GM18867 (cell line): Measurements from ENCODE around the gene FOXL1.

Experiments
- ATAC-seq: cut with Tn5 transposase; IDR thresholded peaks from one replicate; pipeline ENCODE4 v1.9.1; 2021; ENCODE audit warnings: mild to moderate bottlenecking, moderate library complexity; ENCODE audit not compliant: unreplicated experiment

FOXL1 gene

GRCh38 chr16:86578061-86578599 is at the start of gene FOXL1:
Gene FOXL1 (plus strand): TSS chr16:86578549. CDS start chr16:86578724, 175 bp downstream.
- no peak for ATAC-seq

GRCh38 chr16:86529160-86529559 is 49.2 kb upstream of the FOXL1 start:
- no peak for ATAC-seq

GRCh38 chr16:86530251-86531190 is 47.8 kb upstream of the FOXL1 start:
- ATAC-seq = no peak

GRCh38 chr16:86531191-86531545 is 47.2 kb upstream of the FOXL1 start:
- ATAC-seq = no peak

GRCh38 chr16:86531641-86532525 is 46.5 kb upstream of the FOXL1 start:
- no peak for ATAC-seq

GRCh38 chr16:86532526-86532815 is 45.9 kb upstream of the FOXL1 start:
- ATAC-seq = no peak

- ATAC-seq = no peak
These were observed 45.3 kb upstream of the FOXL1 start for GRCh38 chr16:86533076-86533475.

- ATAC-seq = no peak
These were observed 44.5 kb upstream of the FOXL1 start for GRCh38 chr16:86533767-86534351.

- no peak for ATAC-seq
These were observed 43.4 kb upstream of the FOXL1 start for GRCh38 chr16:86534779-86535615.

GRCh38 chr16:86536621-86537020 is 41.7 kb upstream of the FOXL1 start:
- ATAC-seq = no peak

GRCh38 chr16:86537486-86537885 is 40.9 kb upstream of the FOXL1 start:
- ATAC-seq = no peak

GRCh38 chr16:86538196-86538780 is 40.1 kb upstream of the FOXL1 start:
- ATAC-seq = no peak

GRCh38 chr16:86540894-86541293 is 37.5 kb upstream of the FOXL1 start:
- no peak for ATAC-seq

- ATAC-seq = no peak
These were observed 36.8 kb upstream of the FOXL1 start for GRCh38 chr16:86541560-86541959.

- ATAC-seq = no peak
These were observed 35.3 kb upstream of the FOXL1 start for GRCh38 chr16:86542756-86543750.

GRCh38 chr16:86545481-86545880 is 32.9 kb upstream of the FOXL1 start:
- no peak for ATAC-seq

GRCh38 chr16:86545954-86546637 is 32.3 kb upstream of the FOXL1 start:
- ATAC-seq = no peak

GRCh38 chr16:86546638-86547013 is 31.7 kb upstream of the FOXL1 start:
- ATAC-seq = no peak
